PFSK-1 (cell line): ENCODE data around the gene IFIH1.

Experiments
- FOXP2 ChIP-seq: optimal IDR thresholded peaks from 2 replicates; pipeline ENCODE3; 2011; ENCODE audit warnings: borderline replicate concordance, control low read depth, inconsistent platforms; ENCODE audit not compliant: insufficient read depth; ENCODE audit errors: extremely low read length, extremely low read depth
- POLR2AphosphoS5 ChIP-seq: IDR thresholded peaks from 2 replicates; pipeline ENCODE4 v1.6.1; 2012; ENCODE audit warnings: low read depth, mild to moderate bottlenecking, control low read depth, low read length, moderate library complexity
- REST ChIP-seq, 2 experiments: IDR thresholded peaks; 2 replicates each; pipeline versions ENCODE4 v1.6.1 to v1.8.0; 2011 to 2012; ENCODE audit warnings: low read depth in 2 of 2, low read length in 2 of 2, control low read depth in 1 of 2, inconsistent platforms in 1 of 2, mild to moderate bottlenecking in 1 of 2, moderate library complexity in 1 of 2; ENCODE audit not compliant: insufficient read depth in 1 of 2
- SIN3A ChIP-seq: IDR thresholded peaks from 2 replicates; pipeline ENCODE4 v1.6.1; 2012; ENCODE audit warnings: mild to moderate bottlenecking, low read length, moderate library complexity, borderline replicate concordance; ENCODE audit not compliant: insufficient read depth
- TAF1 ChIP-seq: IDR thresholded peaks from 2 replicates; pipeline ENCODE4 v1.6.1; 2012; ENCODE audit warnings: low read length, control low read depth, borderline replicate concordance; ENCODE audit not compliant: insufficient read depth

IFIH1 gene

GRCh38 chr2:162324953-162325352 is 6.5 kb upstream of the IFIH1 start:
- no peak for TF ChIP-seq POLR2AphosphoS5
- TF ChIP-seq TAF1 = no peak
- no peak for TF ChIP-seq REST (IDR thresholded peaks at IDR 0.05; ENCODE audit: insufficient read depth in 1 of 2, low read depth in 2 of 2, low read length in 2 of 2)
- TF ChIP-seq SIN3A = no peak
- TF ChIP-seq FOXP2 = no peak

- no peak for TF ChIP-seq FOXP2
- no peak for TF ChIP-seq POLR2AphosphoS5
- TF ChIP-seq REST (IDR thresholded peaks at IDR 0.05; ENCODE audit: insufficient read depth in 1 of 2, low read depth in 2 of 2, low read length in 2 of 2) = no peak
- no peak for TF ChIP-seq SIN3A
- no peak for TF ChIP-seq TAF1
Measured at GRCh38 chr2:162320864-162321517, 2.5 kb upstream of the IFIH1 start.

GRCh38 chr2:162317861-162318327 is 590 bp downstream of the IFIH1 start:
- TF ChIP-seq REST (IDR thresholded peaks at IDR 0.05; ENCODE audit: insufficient read depth in 1 of 2, low read depth in 2 of 2, low read length in 2 of 2) = no peak
- TF ChIP-seq FOXP2 = no peak
- no peak for TF ChIP-seq TAF1
- no peak for TF ChIP-seq POLR2AphosphoS5
- TF ChIP-seq SIN3A = no peak

GRCh38 chr2:162317058-162317742 is 1.3 kb downstream of the IFIH1 start:
- TF ChIP-seq FOXP2 = no peak
- TF ChIP-seq TAF1 = no peak
- no peak for TF ChIP-seq SIN3A
- no peak for TF ChIP-seq REST (IDR thresholded peaks at IDR 0.05; ENCODE audit: insufficient read depth in 1 of 2, low read depth in 2 of 2, low read length in 2 of 2)
- TF ChIP-seq POLR2AphosphoS5 = no peak
